SK-N-SH (cell line): ENCODE results near the gene CRB2. TPM values are rescaled to one million over a fixed set of nuclear protein-coding genes. Genes with fewer than 3 reads are reported as not detected.

Experiments
- CTCF ChIA-PET: fragments of 300-600, 350-600 bp; formaldehyde crosslinking; extraction: SDS; loops from one replicate; lab custom pipeline; 2021; lab: Yijun Ruan, JAX
- POLR2A ChIA-PET: fragments of 350-600 bp; sonication (Branson Sonifier 250); formaldehyde crosslinking; extraction: SDS; loops from one replicate; lab custom pipeline; 2020; ENCODE audit warnings: antibody characterized with exemption, inconsistent platforms; lab: Yijun Ruan, JAX
- DNase-seq: peaks from one replicate; pipeline ENCODE4 v3.0.0; 2012
- H2AFZ ChIP-seq: fragments of 200-600 bp; sonication (generic); 2 replicates; pipeline ENCODE4 v1.8.1; 2016; ENCODE audit warnings: antibody characterized with exemption, mild to moderate bottlenecking, low read depth
- H3F3A ChIP-seq: fragments of 200-600 bp; sonication (generic); replicated peaks from 2 replicates; pipeline ENCODE3; 2016; ENCODE audit warnings: antibody characterized with exemption, mild to moderate bottlenecking; ENCODE audit not compliant: insufficient read depth
- H3K27ac ChIP-seq, 2 experiments: fragments of 200-500 bp in 1 of 2; fragments of 200-600 bp in 1 of 2; sonication (Bioruptor generic) in 1 of 2; sonication (generic), shearing (Covaris generic) in 1 of 2; 2 replicates each; pipeline versions ENCODE4 v1.5.1 to v1.6.1; 2014 to 2016; ENCODE audit warnings: low read depth in 2 of 2, inconsistent platforms in 1 of 2, low read length in 1 of 2, mild to moderate bottlenecking in 1 of 2, mixed read lengths in 1 of 2
- H3K27me3 ChIP-seq: fragments of 200-600 bp; sonication (generic), shearing (Covaris generic); 2 replicates; pipeline ENCODE4 v1.6.1; 2016; ENCODE audit warnings: mixed run types; ENCODE audit not compliant: insufficient read depth
- H3K36me3 ChIP-seq, 2 experiments: fragments of 200-500 bp in 1 of 2; fragments of 200-600 bp in 1 of 2; sonication (Bioruptor generic) in 1 of 2; sonication (generic) in 1 of 2; replicated peaks in 1 of 2; 2 replicates each; pipeline versions ENCODE3 to v1.5.1; 2014 to 2016; ENCODE audit warnings: low read length in 1 of 2, mild to moderate bottlenecking in 1 of 2; ENCODE audit not compliant: insufficient read depth in 2 of 2, control insufficient read depth in 1 of 2
- H3K4me1 ChIP-seq, 2 experiments: fragments of 200-500 bp in 1 of 2; fragments of 200-600 bp in 1 of 2; sonication (Bioruptor generic) in 1 of 2; sonication (generic), shearing (Covaris generic) in 1 of 2; 2 replicates each; pipeline versions ENCODE4 v1.5.1 to v1.6.1; 2014 to 2016; ENCODE audit warnings: low read depth in 1 of 2, low read length in 1 of 2, mixed run types in 1 of 2; ENCODE audit not compliant: insufficient read depth in 2 of 2, control insufficient read depth in 1 of 2
- H3K4me2 ChIP-seq: fragments of 200-600 bp; sonication (generic), shearing (Covaris generic); 2 replicates; pipeline ENCODE4 v1.6.1; 2017; ENCODE audit warnings: mixed run types
- H3K4me3 ChIP-seq, 2 experiments: fragments of 200-500 bp in 1 of 2; fragments of 200-600 bp in 1 of 2; sonication (Bioruptor generic) in 1 of 2; sonication (generic), shearing (Covaris generic) in 1 of 2; 2 replicates each; pipeline versions ENCODE4 v1.5.1 to v1.8.1; 2014 to 2016; ENCODE audit warnings: low read depth in 2 of 2, inconsistent platforms in 1 of 2, low read length in 1 of 2, mild to moderate bottlenecking in 1 of 2, mixed read lengths in 1 of 2, moderate library complexity in 1 of 2
- H3K79me2 ChIP-seq: fragments of 200-600 bp; sonication (generic); 2 replicates; pipeline ENCODE4 v1.8.1; 2017; ENCODE audit warnings: mild to moderate bottlenecking; ENCODE audit not compliant: insufficient read depth
- H3K9ac ChIP-seq: fragments of 200-600 bp; sonication (generic); 2 replicates; pipeline ENCODE4 v1.6.1; 2017; ENCODE audit warnings: mixed run types
- H3K9me2 ChIP-seq: fragments of 200-600 bp; sonication (generic); 2 replicates; pipeline ENCODE4 v1.6.1; 2017; ENCODE audit warnings: mixed run types
- H3K9me3 ChIP-seq: fragments of 200-600 bp; sonication (generic); 2 replicates; pipeline ENCODE4 v1.6.1; 2017; ENCODE audit warnings: mixed run types, mild to moderate bottlenecking, moderate library complexity
- H4K20me1 ChIP-seq: fragments of 200-600 bp; sonication (generic); 2 replicates; pipeline ENCODE4 v1.6.1; 2017; ENCODE audit warnings: mild to moderate bottlenecking, mixed run types; ENCODE audit not compliant: insufficient read depth
- CHD2 ChIP-seq: fragments of 150-350 bp; IDR thresholded peaks from 2 replicates; pipeline ENCODE4 v1.6.1; 2018; ENCODE audit warnings: low read length; ENCODE audit not compliant: partially characterized antibody
- ELF1 ChIP-seq: IDR thresholded peaks from 2 replicates; pipeline ENCODE4 v1.4.0; 2012
- EZH2phosphoT487 ChIP-seq: fragments of 200-600 bp; sonication (generic); IDR thresholded peaks from 2 replicates; pipeline ENCODE4 v1.6.1; 2017; ENCODE audit warnings: low read depth, mixed run types, mild to moderate bottlenecking, antibody characterized with exemption, moderate library complexity, borderline replicate concordance
- FOSL2 ChIP-seq: IDR thresholded peaks from 2 replicates; pipeline ENCODE4 v1.4.0; 2012; ENCODE audit warnings: low read depth, mild to moderate bottlenecking, moderate library complexity, borderline replicate concordance
- FOXJ3 ChIP-seq: sonication (generic); formaldehyde crosslinking; IDR thresholded peaks from 2 replicates; pipeline ENCODE4 v1.5.1; 2020; ENCODE audit warnings: mild to moderate bottlenecking, missing genetic modification reagents
- GABPA ChIP-seq: IDR thresholded peaks from 2 replicates; pipeline ENCODE4 v1.4.0; 2012; ENCODE audit warnings: low read depth, mild to moderate bottlenecking
- GATA2 ChIP-seq: sonication (generic); formaldehyde crosslinking; IDR thresholded peaks from 2 replicates; pipeline ENCODE4 v1.5.0; 2020; ENCODE audit warnings: mild to moderate bottlenecking, missing genetic modification reagents
- IRF3 ChIP-seq: fragments of 150-350 bp; IDR thresholded peaks from 2 replicates; pipeline ENCODE4 v1.6.1; 2016; ENCODE audit warnings: mild to moderate bottlenecking, low read depth, low read length
- JUND ChIP-seq: IDR thresholded peaks from 2 replicates; pipeline ENCODE4 v1.4.0; 2012
- NFIC ChIP-seq: IDR thresholded peaks from 2 replicates; pipeline ENCODE4 v1.4.0; 2012; ENCODE audit warnings: borderline replicate concordance
- NRF1 ChIP-seq: IDR thresholded peaks from 2 replicates; pipeline ENCODE4 v1.6.1; 2012; ENCODE audit warnings: low read depth, mild to moderate bottlenecking, low read length
- PBX3 ChIP-seq: IDR thresholded peaks from 2 replicates; pipeline ENCODE4; 2012
- POLR2AphosphoS5 ChIP-seq: IDR thresholded peaks from 2 replicates; pipeline ENCODE4 v1.6.1; 2012; ENCODE audit warnings: low read depth, low read length
- RCOR1 ChIP-seq: fragments of 150-350 bp; IDR thresholded peaks from 2 replicates; pipeline ENCODE4 v1.6.1; 2017; ENCODE audit warnings: antibody characterized with exemption, low read length
- SMC3 ChIP-seq: IDR thresholded peaks from 2 replicates; pipeline ENCODE4 v1.6.1; 2012; ENCODE audit warnings: low read depth, low read length, improper control_type of control experiment
- TCF12 ChIP-seq: IDR thresholded peaks from 2 replicates; pipeline ENCODE4 v1.4.0; 2012
- TEAD4 ChIP-seq: IDR thresholded peaks from 2 replicates; pipeline ENCODE4 v1.4.0; 2012; ENCODE audit warnings: mild to moderate bottlenecking, borderline replicate concordance; ENCODE audit not compliant: insufficient read depth
- USF1 ChIP-seq: IDR thresholded peaks from 2 replicates; pipeline ENCODE4 v1.4.0; 2012; ENCODE audit warnings: low read depth, borderline replicate concordance
- ZBTB33 ChIP-seq: IDR thresholded peaks from 2 replicates; pipeline ENCODE4 v1.4.0; 2012; ENCODE audit warnings: low read depth, borderline replicate concordance
- WGBS: methylation state at CpG from one replicate; pipeline ENCODE4 v1.1.6; 2017; ENCODE audit warnings: low lambda C conversion rate; 5-methylcytosine and 5-hydroxymethylcytosine counted together
- polyA plus RNA-seq, 3 experiments: library from polyadenylated mRNA; depleted of rRNA; stranded (reverse); fragments of >200 nt; gene quantifications; 2 replicates each; pipeline ENCODE4 v1.2.3, GENCODE V29; 2012

Gene CRB2
- polyA plus RNA-seq, 1 of the 3 experiments (the other 2 are of a cell fraction), result not detected

GRCh38 chr9:123425261-123425821 is 69.3 kb downstream of the CRB2 start:
- no peaks in the 10 kb centered on the region for H3K79me2 ChIP-seq
- no peaks in the 10 kb centered on the region for H3K4me1 ChIP-seq
- ChIA-PET POLR2A (no interaction called here), CTCF (no interaction called here)
- DNase-seq, result no peak
- H3K9me2 ChIP-seq, result no peaks in the 10 kb centered on the region
- no peaks in the 10 kb centered on the region for H3K27me3 ChIP-seq
- no peak overlapping the region for H2AFZ ChIP-seq
- no peak overlapping the region for H3K27ac ChIP-seq
- TF ChIP-seq FOXJ3 (CRISPR knock-in tag) (no peak), ELF1 (no peak), GATA2 (CRISPR knock-in tag) (no peak), POLR2AphosphoS5 (no peak), TCF12 (no peak), GABPA (no peak), JUND (no peak), SMC3 (no peak), PBX3 (no peak), CHD2 (no peak), IRF3 (no peak), RCOR1 (no peak), EZH2phosphoT487 (no peak), TEAD4 (no peak), NRF1 (no peak), FOSL2 (no peak), USF1 (no peak), NFIC (no peak), ZBTB33 (no peak)
- H3K4me2 ChIP-seq, result no peak overlapping the region
- H4K20me1 ChIP-seq, result no peaks in the 10 kb centered on the region
- H3K9ac ChIP-seq, result no peak overlapping the region
- no peaks in the 10 kb centered on the region for H3K36me3 ChIP-seq
- 94% methylated on average over 14 of the region's 20 CpGs for WGBS
- H3K4me3 ChIP-seq, result no peak overlapping the region
- H3F3A ChIP-seq, result no peaks in the 10 kb centered on the region
- H3K9me3 ChIP-seq, result no peaks in the 10 kb centered on the region
